H9 (cell line): Measurements from ENCODE around the gene SCNN1B. TPM values are rescaled to one million over a fixed set of nuclear protein-coding genes. Genes with fewer than 3 reads are reported as not detected.

Source experiments
- DNase-seq: peaks from one replicate; pipeline ENCODE4 v3.0.0-alpha.2; 2017
- H2AFZ ChIP-seq: one replicate; pipeline ENCODE4 v1.6.1; 2013; ENCODE audit warnings: mild to moderate bottlenecking, low read length, control low read depth, moderate library complexity
- H2AK5ac ChIP-seq: 2 replicates; pipeline ENCODE4 v1.6.1; 2013; ENCODE audit warnings: low read length, control low read depth, mixed read lengths; ENCODE audit not compliant: insufficient read length
- H2BK120ac ChIP-seq: one replicate; pipeline ENCODE4 v1.6.1; 2013; ENCODE audit warnings: low read depth, mild to moderate bottlenecking, low read length, control low read depth, inconsistent platforms; ENCODE audit not compliant: poor library complexity, severe bottlenecking
- H2BK12ac ChIP-seq: 2 replicates; pipeline ENCODE4 v1.6.1; 2013; ENCODE audit warnings: low read length, control low read depth, mixed read lengths, low read depth; ENCODE audit not compliant: insufficient read length
- H2BK15ac ChIP-seq: 2 replicates; pipeline ENCODE4 v1.6.1; 2013; ENCODE audit warnings: low read depth, low read length, control low read depth
- H2BK20ac ChIP-seq: one replicate; pipeline ENCODE4 v1.6.1; 2013; ENCODE audit warnings: low read depth, mild to moderate bottlenecking, low read length, control low read depth, inconsistent platforms; ENCODE audit not compliant: poor library complexity, severe bottlenecking
- H2BK5ac ChIP-seq: 2 replicates; pipeline ENCODE4 v1.6.1; 2013; ENCODE audit warnings: low read length, control low read depth, mixed read lengths; ENCODE audit not compliant: insufficient read length
- H3K14ac ChIP-seq: 2 replicates; pipeline ENCODE4 v1.6.1; 2013; ENCODE audit warnings: low read length, control low read depth; ENCODE audit not compliant: insufficient read depth
- H3K18ac ChIP-seq: 2 replicates; pipeline ENCODE4 v1.6.1; 2013; ENCODE audit warnings: low read depth, mild to moderate bottlenecking, mixed read lengths, low read length, control low read depth; ENCODE audit not compliant: insufficient read length
- H3K23ac ChIP-seq: 2 replicates; pipeline ENCODE4 v1.6.1; 2013; ENCODE audit warnings: low read length, control low read depth, mixed read lengths, low read depth; ENCODE audit not compliant: insufficient read length
- H3K23me2 ChIP-seq: 2 replicates; pipeline ENCODE4 v1.6.1; 2013; ENCODE audit warnings: low read depth, mild to moderate bottlenecking, mixed read lengths, low read length, control low read depth; ENCODE audit not compliant: insufficient read length, poor library complexity, severe bottlenecking
- H3K27ac ChIP-seq: 2 replicates; pipeline ENCODE4 v1.5.1; 2013; ENCODE audit warnings: low read length, control low read depth, mixed read lengths, low read depth; ENCODE audit not compliant: insufficient read length
- H3K27me3 ChIP-seq: 2 replicates; pipeline ENCODE4 v1.6.1; 2013; ENCODE audit warnings: low read length, control low read depth, inconsistent platforms; ENCODE audit not compliant: insufficient read depth
- H3K4ac ChIP-seq: 2 replicates; pipeline ENCODE4 v1.6.1; 2013; ENCODE audit warnings: low read depth, mild to moderate bottlenecking, control low read depth, inconsistent platforms, low read length, moderate library complexity
- H3K4me1 ChIP-seq: 2 replicates; pipeline ENCODE4 v1.6.1; 2013; ENCODE audit warnings: low read length, control low read depth, inconsistent platforms; ENCODE audit not compliant: insufficient read depth
- H3K4me2 ChIP-seq: 2 replicates; pipeline ENCODE4 v1.6.1; 2013; ENCODE audit warnings: low read length, control low read depth, mixed read lengths; ENCODE audit not compliant: insufficient read length, insufficient read depth
- H3K56ac ChIP-seq: 2 replicates; pipeline ENCODE4 v1.6.1; 2013; ENCODE audit warnings: low read depth, mild to moderate bottlenecking, mixed read lengths, low read length, control low read depth; ENCODE audit not compliant: insufficient read length
- H3K79me1 ChIP-seq: 2 replicates; pipeline ENCODE4 v1.6.1; 2013; ENCODE audit warnings: low read depth, mild to moderate bottlenecking, moderate library complexity, low read length, control low read depth, inconsistent platforms; ENCODE audit not compliant: insufficient read depth, poor library complexity, severe bottlenecking
- H3K79me2 ChIP-seq: 2 replicates; pipeline ENCODE4 v1.6.1; 2013; ENCODE audit warnings: low read length, control low read depth, inconsistent platforms; ENCODE audit not compliant: insufficient read depth
- H3K9ac ChIP-seq: 2 replicates; pipeline ENCODE4 v1.6.1; 2013; ENCODE audit warnings: low read length, control low read depth, mixed read lengths; ENCODE audit not compliant: insufficient read length; ENCODE audit errors: extremely low read depth
- H3K9me3 ChIP-seq: one replicate; pipeline ENCODE4 v1.6.1; 2013; ENCODE audit warnings: low read depth, low read length, inconsistent platforms; ENCODE audit not compliant: control insufficient read depth
- H3T11ph ChIP-seq: one replicate; pipeline ENCODE4 v1.6.1; 2013; ENCODE audit warnings: mild to moderate bottlenecking, low read length, control low read depth, inconsistent platforms
- H4K20me1 ChIP-seq: one replicate; pipeline ENCODE4 v1.6.1; 2013; ENCODE audit not compliant: control insufficient read depth, insufficient read length, insufficient read depth
- H4K5ac ChIP-seq: 2 replicates; pipeline ENCODE4 v1.6.1; 2013; ENCODE audit warnings: low read depth, mild to moderate bottlenecking, mixed read lengths, low read length, control low read depth; ENCODE audit not compliant: insufficient read length
- H4K8ac ChIP-seq: replicated peaks from 2 replicates; pipeline ENCODE4 v1.6.1; 2013; ENCODE audit warnings: low read length, control low read depth, mixed read lengths, low read depth; ENCODE audit not compliant: insufficient read length
- H4K91ac ChIP-seq: 2 replicates; pipeline ENCODE4 v1.6.1; 2013; ENCODE audit warnings: low read depth, mild to moderate bottlenecking, moderate library complexity, mixed read lengths, low read length, control low read depth; ENCODE audit not compliant: insufficient read length
- H3K27ac Mint-ChIP-seq, 3 experiments: 2 replicates in 2 of 3; 3 replicates in 1 of 3; pipeline ENCODE4 v1.8.0; 2020 to 2021; ENCODE audit warnings: mixed read lengths in 3 of 3, mild to moderate bottlenecking in 1 of 3, moderate library complexity in 1 of 3
- H3K27me3 Mint-ChIP-seq: 2 replicates; pipeline ENCODE4 v1.8.0; 2021; ENCODE audit warnings: low read depth, mild to moderate bottlenecking, moderate library complexity, mixed read lengths
- H3K36me3 Mint-ChIP-seq, 3 experiments: 2 replicates in 2 of 3; 3 replicates in 1 of 3; pipeline ENCODE4 v1.8.0; 2020 to 2021; ENCODE audit warnings: low read depth in 3 of 3, mixed read lengths in 3 of 3; ENCODE audit not compliant: insufficient read depth in 1 of 3
- H3K4me1 Mint-ChIP-seq, 2 experiments: 2 replicates each; pipeline ENCODE4 v1.8.0; 2020; ENCODE audit warnings: mixed read lengths in 2 of 2
- H3K4me3 Mint-ChIP-seq, 2 experiments: 2 replicates in 1 of 2; 3 replicates in 1 of 2; pipeline ENCODE4 v1.8.0; 2020 to 2021; ENCODE audit warnings: mild to moderate bottlenecking in 2 of 2, mixed read lengths in 2 of 2, moderate library complexity in 1 of 2
- H3K9me3 Mint-ChIP-seq, 2 experiments: 2 replicates in 1 of 2; 3 replicates in 1 of 2; pipeline ENCODE4 v1.8.0; 2020; ENCODE audit warnings: mild to moderate bottlenecking in 2 of 2, mixed read lengths in 2 of 2, moderate library complexity in 1 of 2
- WGBS: extraction: QIAGEN DNeasy Blood & Tissue Kit; methylation state at CpG from one replicate; pipeline ENCODE4 v1.1.7; 2013; ENCODE audit warnings: missing lambda C conversion rate, low lambda C conversion rate, mixed read lengths; ENCODE audit not compliant: insufficient read length; ENCODE audit errors: extremely low coverage; 5-methylcytosine and 5-hydroxymethylcytosine counted together
- total RNA-seq: library from RNA; stranded (reverse); gene quantifications from 2 replicates; pipeline ENCODE4 v1.2.1, GENCODE V29; 2021
- TF ChIP-seq, protein P1 (sequence below): fragments of 200-600 bp; sonication (generic); conservative IDR thresholded peaks from 3 replicates; pipeline ENCODE4 v1.8.0; 2021; ENCODE audit warnings: antibody characterized with exemption, mild to moderate bottlenecking

SCNN1B gene
- total RNA-seq, 1 experiment from 2014 or later = 0.11 TPM

DNA sequence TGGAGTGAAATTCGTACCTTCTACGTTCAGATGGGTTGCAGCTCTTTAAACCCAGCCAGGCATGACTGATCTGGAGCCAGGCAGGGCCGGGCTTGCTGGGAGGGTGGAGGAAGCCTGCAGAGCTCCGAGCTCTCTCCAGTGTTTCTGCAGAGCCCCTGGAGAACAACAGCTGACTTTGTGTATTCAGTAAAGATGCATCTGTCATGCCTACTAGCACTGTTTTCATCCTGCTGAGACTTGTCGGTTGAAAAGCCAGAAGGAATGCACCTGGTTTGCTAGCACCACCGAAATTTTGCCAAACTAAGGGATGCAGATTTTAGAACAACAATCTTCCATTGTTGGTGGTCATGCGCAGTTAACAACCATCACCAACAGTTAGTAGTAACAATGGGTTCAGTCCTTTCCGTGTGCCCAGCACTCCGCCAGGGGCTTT is 22.4 kb upstream of the SCNN1B start:
- Histone ChIP-seq H2BK5ac (no peak overlapping the region), H4K8ac (no peak overlapping the region), H2BK120ac (no peak overlapping the region), H2AK5ac (no peak overlapping the region), H3K27me3 (no peaks in the 10 kb centered on the region), H3K4ac (no peak overlapping the region), H3K4me2 (peak overlapping the region; percentile 30), H3K4me1 (no peaks in the 10 kb centered on the region), H3K14ac (no peak overlapping the region), H3K56ac (no peak overlapping the region), H3K9me3 (no peaks in the 10 kb centered on the region), H2BK15ac (no peak overlapping the region), H2BK12ac (no peak overlapping the region), H3K27ac (peak overlapping the region; percentile 2), H4K20me1 (no peaks in the 10 kb centered on the region), H3K9ac (no peak overlapping the region), H3K23me2 (no peaks in the 10 kb centered on the region), H3T11ph (no peak overlapping the region), H2AFZ (no peak overlapping the region), H4K5ac (no peak overlapping the region), H3K18ac (no peak overlapping the region), H3K23ac (no peak overlapping the region), H3K79me1 (no peaks in the 10 kb centered on the region), H3K79me2 (no peaks in the 10 kb centered on the region), H2BK20ac (no peak overlapping the region), H4K91ac (no peak overlapping the region)
- peak; percentile 82 for DNase-seq
- H3K4me3 Mint-ChIP-seq = peak overlapping the region; percentile 25 to 35; a peak in 3 of 5 replicates
- peaks cover 3% of the 10 kb centered on the region for H3K27me3 Mint-ChIP-seq
- TF ChIP-seq, protein P1, sequence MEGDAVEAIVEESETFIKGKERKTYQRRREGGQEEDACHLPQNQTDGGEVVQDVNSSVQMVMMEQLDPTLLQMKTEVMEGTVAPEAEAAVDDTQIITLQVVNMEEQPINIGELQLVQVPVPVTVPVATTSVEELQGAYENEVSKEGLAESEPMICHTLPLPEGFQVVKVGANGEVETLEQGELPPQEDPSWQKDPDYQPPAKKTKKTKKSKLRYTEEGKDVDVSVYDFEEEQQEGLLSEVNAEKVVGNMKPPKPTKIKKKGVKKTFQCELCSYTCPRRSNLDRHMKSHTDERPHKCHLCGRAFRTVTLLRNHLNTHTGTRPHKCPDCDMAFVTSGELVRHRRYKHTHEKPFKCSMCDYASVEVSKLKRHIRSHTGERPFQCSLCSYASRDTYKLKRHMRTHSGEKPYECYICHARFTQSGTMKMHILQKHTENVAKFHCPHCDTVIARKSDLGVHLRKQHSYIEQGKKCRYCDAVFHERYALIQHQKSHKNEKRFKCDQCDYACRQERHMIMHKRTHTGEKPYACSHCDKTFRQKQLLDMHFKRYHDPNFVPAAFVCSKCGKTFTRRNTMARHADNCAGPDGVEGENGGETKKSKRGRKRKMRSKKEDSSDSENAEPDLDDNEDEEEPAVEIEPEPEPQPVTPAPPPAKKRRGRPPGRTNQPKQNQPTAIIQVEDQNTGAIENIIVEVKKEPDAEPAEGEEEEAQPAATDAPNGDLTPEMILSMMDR = no peak
- peaks cover 28 to 36% of the 10 kb centered on the region in 2 experiments for H3K4me1 Mint-ChIP-seq
- H3K36me3 Mint-ChIP-seq = peaks cover 0 to under 1% (median 0%) of the 10 kb centered on the region in 3 experiments; a peak in 1 of 7 replicates
- peaks cover 0 to under 1% of the 10 kb centered on the region in 2 experiments; a peak in 1 of 5 replicates for H3K9me3 Mint-ChIP-seq
- WGBS = no CpG with 5 or more reads among the region's 9 CpGs
- peak overlapping the region; percentile 25 to 63 (median 44); a peak in 4 of 7 replicates for H3K27ac Mint-ChIP-seq
